SIG-M5 treated with dmso at 0.1 percent for 504 hours (cell line): ENCODE results near the gene LRRC37A.
"Not testable (repeated sequence)": the region's sequence is repeated elsewhere in the genome, so short reads cannot be mapped to it uniquely, and the experiment has no call there.

Source experiments
- DNase-seq: peaks from one replicate; lab custom pipeline; 2025; ENCODE audit not compliant: unreplicated experiment; lab: John Stamatoyannopoulos, UW

The LRRC37A gene

GRCh38 chr17:46286764-46287221, 8.1 kb upstream of the LRRC37A start:
- DNase-seq, result peak; percentile 84

GRCh38 chr17:46287587-46287986, 7.3 kb upstream of the LRRC37A start:
- not testable (repeated sequence) for DNase-seq

GRCh38 chr17:46290906-46291546, 3.9 kb upstream of the LRRC37A start:
- peak; percentile 89 for DNase-seq

GRCh38 chr17:46291618-46292017, 3.3 kb upstream of the LRRC37A start:
- DNase-seq, result not testable (repeated sequence)

GRCh38 chr17:46341220-46341619, 46.3 kb downstream of the LRRC37A start:
- not testable (repeated sequence) for DNase-seq

- DNase-seq, result not testable (repeated sequence)
These were observed 47.2 kb downstream of the LRRC37A start for GRCh38 chr17:46342131-46342530.

- DNase-seq, result not testable (repeated sequence)
These were observed 53.4 kb downstream of the LRRC37A start for GRCh38 chr17:46348345-46348744.

GRCh38 chr17:46349060-46349459, 54.1 kb downstream of the LRRC37A start:
- not testable (repeated sequence) for DNase-seq

- DNase-seq, result not testable (repeated sequence)
These were observed 58.9 kb downstream of the LRRC37A start for GRCh38 chr17:46353856-46354255.

GRCh38 chr17:46361145-46361735, 66.3 kb downstream of the LRRC37A start:
- DNase-seq, result not testable (repeated sequence)

- not testable (repeated sequence) for DNase-seq
These were observed 66.8 kb downstream of the LRRC37A start, which contains the start of gene ARL17B for GRCh38 chr17:46361755-46362154. Gene ARL17B, minus strand, starts transcription at chr17:46361766. Its CDS starts 3,369 bp downstream, at chr17:46358397.

GRCh38 chr17:46367520-46367919, 72.6 kb downstream of the LRRC37A start:
- not testable (repeated sequence) for DNase-seq

- DNase-seq, result not testable (repeated sequence)
These were observed 77.6 kb downstream of the LRRC37A start for GRCh38 chr17:46372236-46373229.

- not testable (repeated sequence) for DNase-seq
These were observed 78.5 kb downstream of the LRRC37A start for GRCh38 chr17:46373418-46373817.

GRCh38 chr17:46383118-46383517, 88.2 kb downstream of the LRRC37A start:
- DNase-seq, result not testable (repeated sequence)

- not testable (repeated sequence) for DNase-seq
These were observed 90.6 kb downstream of the LRRC37A start for GRCh38 chr17:46385491-46385890.
